Measurements from ENCODE around the gene KIAA0513.

Gene KIAA0513

GRCh38 chr16:85003725-85004586 lies 23.6 kb upstream of the KIAA0513 start:
- H3K4me3 ChIP-seq (replicated peaks; ENCODE audit: low read depth, low read length) = no peak overlapping the region
- TF ChIP-seq CTCF (IDR thresholded peaks at IDR 0.05; ENCODE audit: low read length, missing control alignments) = no peak

GRCh38 chr16:85004587-85005205 lies 22.9 kb upstream of the KIAA0513 start:
- DNase-seq (ENCODE audit: low read depth) = peak; percentile 81
- no peak overlapping the region for H3K4me3 ChIP-seq (replicated peaks; ENCODE audit: low read depth, low read length)
- no peak for TF ChIP-seq CTCF (IDR thresholded peaks at IDR 0.05; ENCODE audit: low read length, missing control alignments)

More at GRCh38 chr16:85003725-85004586, 23.6 kb upstream of the KIAA0513 start:
- no peak for DNase-seq (ENCODE audit: low read depth)

GRCh38 chr16:85005285-85006069 lies 22.1 kb upstream of the KIAA0513 start:
- no peak for DNase-seq (ENCODE audit: low read depth)
- no peak for TF ChIP-seq CTCF (IDR thresholded peaks at IDR 0.05; ENCODE audit: low read length, missing control alignments)
- H3K4me3 ChIP-seq (replicated peaks; ENCODE audit: low read depth, low read length) = no peak overlapping the region

- TF ChIP-seq CTCF (IDR thresholded peaks at IDR 0.05; ENCODE audit: low read length, missing control alignments) = no peak
These were observed 21.0 kb upstream of the KIAA0513 start for GRCh38 chr16:85006639-85007038.

GRCh38 chr16:85007496-85008214 lies 19.9 kb upstream of the KIAA0513 start:
- H3K4me3 ChIP-seq (replicated peaks; ENCODE audit: low read depth, low read length) = no peak overlapping the region
- TF ChIP-seq CTCF (IDR thresholded peaks at IDR 0.05; ENCODE audit: low read length, missing control alignments) = no peak
- DNase-seq (ENCODE audit: low read depth) = no peak

More at GRCh38 chr16:85006639-85007038, 21.0 kb upstream of the KIAA0513 start:
- H3K4me3 ChIP-seq (replicated peaks; ENCODE audit: low read depth, low read length) = no peak overlapping the region
- DNase-seq (ENCODE audit: low read depth) = no peak

GRCh38 chr16:85008271-85008670 lies 19.3 kb upstream of the KIAA0513 start:
- no peak for TF ChIP-seq CTCF (IDR thresholded peaks at IDR 0.05; ENCODE audit: low read length, missing control alignments)
- DNase-seq (ENCODE audit: low read depth) = no peak
- no peak overlapping the region for H3K4me3 ChIP-seq (replicated peaks; ENCODE audit: low read depth, low read length)

Measured in fibroblast of pulmonary artery (primary cell).